ENCODE data around the gene LRGUK.

LRGUK gene

GRCh38 chr7:134201569-134202261 is 74.6 kb downstream of the LRGUK start:
- Histone ChIP-seq H3K9ac (ENCODE audit: low read length) (no peak overlapping the region), H2BK12ac (ENCODE audit: low read length in 2 of 2) (no peak overlapping the region), H3K27me3 (ENCODE audit: control insufficient read depth in 1 of 2, insufficient read depth in 1 of 2, low read length in 2 of 2) (peaks cover 0 to 7% of the 10 kb centered on the region in 2 experiments), H4K8ac (ENCODE audit: low read length) (no peak overlapping the region), H2BK120ac (ENCODE audit: low read depth, low read length) (no peak overlapping the region), H3K36me3 (ENCODE audit: control insufficient read depth in 1 of 2, insufficient read depth in 2 of 2, low read depth in 1 of 2, low read length in 2 of 2) (no peaks in the 10 kb centered on the region), H3K4me2 (ENCODE audit: low read length, poor library complexity, severe bottlenecking) (no peak overlapping the region), H3K4me3 (ENCODE audit: insufficient read depth in 1 of 2, low read depth in 1 of 2, low read length in 2 of 2) (no peak overlapping the region), H3K79me1 (replicated peaks; ENCODE audit: low read length, poor library complexity, severe bottlenecking) (no peaks in the 10 kb centered on the region), H3K9me3 (ENCODE audit: control insufficient read depth, low read length) (no peaks in the 10 kb centered on the region), H3K23ac (ENCODE audit: low read length in 2 of 2) (no peak overlapping the region), H2AK5ac (ENCODE audit: low read length, severe bottlenecking) (no peak overlapping the region), H3K14ac (ENCODE audit: low read length in 2 of 2) (no peak overlapping the region), H3K18ac (ENCODE audit: low read depth in 1 of 2, low read length in 2 of 2) (no peak overlapping the region), H2BK15ac (ENCODE audit: low read depth, poor library complexity, severe bottlenecking) (no peak overlapping the region), H4K91ac (ENCODE audit: low read length) (no peak overlapping the region), H3K4ac (ENCODE audit: low read depth in 1 of 2, low read length in 2 of 2) (no peak overlapping the region), H2AFZ (ENCODE audit: low read depth, low read length) (no peak overlapping the region), H3K4me1 (ENCODE audit: control insufficient read depth, insufficient read depth, low read depth, low read length) (no peaks in the 10 kb centered on the region), H2BK5ac (ENCODE audit: low read depth, low read length, poor library complexity, severe bottlenecking) (no peak overlapping the region), H3K27ac (ENCODE audit: low read length, poor library complexity, severe bottlenecking) (no peak overlapping the region)
- WGBS, result 68% methylated on average over 5 of the region's 7 CpGs
- DNase-seq, result no peak

GRCh38 chr7:134203186-134203889 is 76.2 kb downstream of the LRGUK start:
- Histone ChIP-seq H3K4me1 (ENCODE audit: control insufficient read depth, insufficient read depth, low read depth, low read length) (no peaks in the 10 kb centered on the region), H2AK5ac (ENCODE audit: low read length, severe bottlenecking) (no peak overlapping the region), H3K9me3 (ENCODE audit: control insufficient read depth, low read length) (no peaks in the 10 kb centered on the region), H3K23ac (ENCODE audit: low read length in 2 of 2) (no peak overlapping the region), H4K8ac (ENCODE audit: low read length) (no peak overlapping the region), H3K9ac (ENCODE audit: low read length) (no peak overlapping the region), H3K4me2 (ENCODE audit: low read length, poor library complexity, severe bottlenecking) (no peak overlapping the region), H3K27ac (ENCODE audit: low read length, poor library complexity, severe bottlenecking) (no peak overlapping the region), H2BK15ac (ENCODE audit: low read depth, poor library complexity, severe bottlenecking) (no peak overlapping the region), H3K4ac (ENCODE audit: low read depth in 1 of 2, low read length in 2 of 2) (no peak overlapping the region), H2BK5ac (ENCODE audit: low read depth, low read length, poor library complexity, severe bottlenecking) (no peak overlapping the region), H4K91ac (ENCODE audit: low read length) (no peak overlapping the region), H2AFZ (ENCODE audit: low read depth, low read length) (no peak overlapping the region), H3K4me3 (ENCODE audit: insufficient read depth in 1 of 2, low read depth in 1 of 2, low read length in 2 of 2) (no peak overlapping the region), H2BK12ac (ENCODE audit: low read length in 2 of 2) (no peak overlapping the region), H3K18ac (ENCODE audit: low read depth in 1 of 2, low read length in 2 of 2) (no peak overlapping the region), H3K79me1 (replicated peaks; ENCODE audit: low read length, poor library complexity, severe bottlenecking) (no peaks in the 10 kb centered on the region), H3K27me3 (ENCODE audit: control insufficient read depth in 1 of 2, insufficient read depth in 1 of 2, low read length in 2 of 2) (peaks cover 0 to 7% of the 10 kb centered on the region in 2 experiments), H2BK120ac (ENCODE audit: low read depth, low read length) (no peak overlapping the region), H3K14ac (ENCODE audit: low read length in 2 of 2) (no peak overlapping the region), H3K36me3 (ENCODE audit: control insufficient read depth in 1 of 2, insufficient read depth in 2 of 2, low read depth in 1 of 2, low read length in 2 of 2) (no peaks in the 10 kb centered on the region)
- 75% methylated on average over 2 of the region's 4 CpGs for WGBS
- DNase-seq, result no peak

GRCh38 chr7:134209322-134210015 is 82.3 kb downstream of the LRGUK start:
- no peak overlapping the region for H3K4ac ChIP-seq (ENCODE audit: low read depth in 1 of 2, low read length in 2 of 2)
- peaks cover 0 to 7% of the 10 kb centered on the region in 2 experiments for H3K27me3 ChIP-seq (ENCODE audit: control insufficient read depth in 1 of 2, insufficient read depth in 1 of 2, low read length in 2 of 2)
- no peak overlapping the region for H3K4me2 ChIP-seq (ENCODE audit: low read length, poor library complexity, severe bottlenecking)
- DNase-seq, result no peak
- no peak overlapping the region for H2AFZ ChIP-seq (ENCODE audit: low read depth, low read length)
- no peaks in the 10 kb centered on the region for H3K9me3 ChIP-seq (ENCODE audit: control insufficient read depth, low read length)
- 92% methylated on average over 16 of the region's 16 CpGs for WGBS
- H4K91ac ChIP-seq (ENCODE audit: low read length), result no peak overlapping the region
- H3K4me3 ChIP-seq (ENCODE audit: insufficient read depth in 1 of 2, low read depth in 1 of 2, low read length in 2 of 2), result no peak overlapping the region
- no peak overlapping the region for H2BK120ac ChIP-seq (ENCODE audit: low read depth, low read length)
- H4K8ac ChIP-seq (ENCODE audit: low read length), result no peak overlapping the region
- H3K9ac ChIP-seq (ENCODE audit: low read length), result no peak overlapping the region
- H2BK12ac ChIP-seq (ENCODE audit: low read length in 2 of 2), result no peak overlapping the region
- no peak overlapping the region for H2BK5ac ChIP-seq (ENCODE audit: low read depth, low read length, poor library complexity, severe bottlenecking)
- H3K14ac ChIP-seq (ENCODE audit: low read length in 2 of 2), result no peak overlapping the region
- H2AK5ac ChIP-seq (ENCODE audit: low read length, severe bottlenecking), result no peak overlapping the region
- H3K27ac ChIP-seq (ENCODE audit: low read length, poor library complexity, severe bottlenecking), result no peak overlapping the region
- no peaks in the 10 kb centered on the region for H3K79me1 ChIP-seq (replicated peaks; ENCODE audit: low read length, poor library complexity, severe bottlenecking)
- no peak overlapping the region for H3K18ac ChIP-seq (ENCODE audit: low read depth in 1 of 2, low read length in 2 of 2)
- H2BK15ac ChIP-seq (ENCODE audit: low read depth, poor library complexity, severe bottlenecking), result no peak overlapping the region
- no peak overlapping the region for H3K23ac ChIP-seq (ENCODE audit: low read length in 2 of 2)
- no peaks in the 10 kb centered on the region for H3K4me1 ChIP-seq (ENCODE audit: control insufficient read depth, insufficient read depth, low read depth, low read length)
- no peaks in the 10 kb centered on the region for H3K36me3 ChIP-seq (ENCODE audit: control insufficient read depth in 1 of 2, insufficient read depth in 2 of 2, low read depth in 1 of 2, low read length in 2 of 2)

GRCh38 chr7:134210227-134210626 is 83.1 kb downstream of the LRGUK start:
- WGBS, result 89% methylated on average over 8 of the region's 8 CpGs
- Histone ChIP-seq H3K23ac (ENCODE audit: low read length in 2 of 2) (no peak overlapping the region), H3K9me3 (ENCODE audit: control insufficient read depth, low read length) (no peaks in the 10 kb centered on the region), H4K91ac (ENCODE audit: low read length) (no peak overlapping the region), H3K4ac (ENCODE audit: low read depth in 1 of 2, low read length in 2 of 2) (no peak overlapping the region), H3K4me3 (ENCODE audit: insufficient read depth in 1 of 2, low read depth in 1 of 2, low read length in 2 of 2) (no peak overlapping the region), H2AK5ac (ENCODE audit: low read length, severe bottlenecking) (no peak overlapping the region), H2BK12ac (ENCODE audit: low read length in 2 of 2) (no peak overlapping the region), H3K14ac (ENCODE audit: low read length in 2 of 2) (no peak overlapping the region), H2BK15ac (ENCODE audit: low read depth, poor library complexity, severe bottlenecking) (no peak overlapping the region), H3K4me2 (ENCODE audit: low read length, poor library complexity, severe bottlenecking) (no peak overlapping the region), H3K18ac (ENCODE audit: low read depth in 1 of 2, low read length in 2 of 2) (no peak overlapping the region), H3K9ac (ENCODE audit: low read length) (no peak overlapping the region), H2AFZ (ENCODE audit: low read depth, low read length) (no peak overlapping the region), H3K27ac (ENCODE audit: low read length, poor library complexity, severe bottlenecking) (no peak overlapping the region), H2BK120ac (ENCODE audit: low read depth, low read length) (no peak overlapping the region), H4K8ac (ENCODE audit: low read length) (no peak overlapping the region), H3K79me1 (replicated peaks; ENCODE audit: low read length, poor library complexity, severe bottlenecking) (no peaks in the 10 kb centered on the region), H3K36me3 (ENCODE audit: control insufficient read depth in 1 of 2, insufficient read depth in 2 of 2, low read depth in 1 of 2, low read length in 2 of 2) (no peaks in the 10 kb centered on the region), H3K27me3 (ENCODE audit: control insufficient read depth in 1 of 2, insufficient read depth in 1 of 2, low read length in 2 of 2) (peaks cover 0 to 7% of the 10 kb centered on the region in 2 experiments), H2BK5ac (ENCODE audit: low read depth, low read length, poor library complexity, severe bottlenecking) (no peak overlapping the region), H3K4me1 (ENCODE audit: control insufficient read depth, insufficient read depth, low read depth, low read length) (no peaks in the 10 kb centered on the region)
- no peak for DNase-seq

Data from mesenchymal stem cell (in vitro differentiated cells and primary cell).